Endothelial cell (in vitro differentiated cells): ENCODE measurements around the gene SP5. TPM values are rescaled to one million over a fixed set of nuclear protein-coding genes. Genes with fewer than 3 reads are reported as not detected.

ENCODE experiments used
- DNase-seq: peaks from one replicate; pipeline ENCODE4 v3.0.0; 2021; ENCODE audit warnings: low spot score
- H3K27ac Mint-ChIP-seq: one replicate; pipeline ENCODE4 v1.8.0; 2021; ENCODE audit warnings: mixed read lengths, inconsistent platforms; ENCODE audit not compliant: unreplicated experiment
- H3K27me3 Mint-ChIP-seq: one replicate; pipeline ENCODE4 v1.8.0; 2021; ENCODE audit warnings: mild to moderate bottlenecking, moderate library complexity, mixed read lengths, inconsistent platforms; ENCODE audit not compliant: unreplicated experiment
- H3K36me3 Mint-ChIP-seq: one replicate; pipeline ENCODE4 v1.8.0; 2021; ENCODE audit warnings: mild to moderate bottlenecking, low read depth, mixed read lengths, inconsistent platforms; ENCODE audit not compliant: unreplicated experiment
- H3K4me1 Mint-ChIP-seq: one replicate; pipeline ENCODE4 v1.8.0; 2021; ENCODE audit warnings: mild to moderate bottlenecking, mixed read lengths, inconsistent platforms; ENCODE audit not compliant: unreplicated experiment
- H3K4me3 Mint-ChIP-seq: one replicate; pipeline ENCODE4 v1.8.0; 2021; ENCODE audit warnings: mild to moderate bottlenecking, mixed read lengths, inconsistent platforms; ENCODE audit not compliant: unreplicated experiment
- H3K9me3 Mint-ChIP-seq: one replicate; pipeline ENCODE4 v1.8.0; 2021; ENCODE audit warnings: mixed read lengths, inconsistent platforms; ENCODE audit not compliant: unreplicated experiment
- CTCF ChIP-seq: fragments of 200-600 bp; sonication (generic); IDR thresholded peaks from one replicate; pipeline ENCODE4 v1.5.0; 2021; ENCODE audit warnings: antibody characterized with exemption; ENCODE audit not compliant: unreplicated experiment
- total RNA-seq: library from RNA; stranded (reverse); fragmentation: NEBNext Ultra II Directional; extraction: Animal tissue kit (Norgen Biotek cat#: 25700); gene quantifications from one replicate; pipeline ENCODE4 v1.2.1, GENCODE V29; 2021; ENCODE audit not compliant: unreplicated experiment

SP5 gene
- total RNA-seq, 1 donor from 2014 or later = 9.3 TPM

- Mint-ChIP-seq H3K27me3 (peaks cover 24% of the 10 kb centered on the region), H3K4me3 (peak overlapping the region; percentile 9), H3K27ac (no peak overlapping the region)
These were observed 3.9 kb upstream of the SP5 start for GRCh38 chr2:170711196-170711773.

GRCh38 chr2:170711774-170712652, 3.1 kb upstream of the SP5 start:
- Mint-ChIP-seq H3K27ac (no peak overlapping the region), H3K27me3 (peaks cover 24% of the 10 kb centered on the region), H3K9me3 (no peaks in the 10 kb centered on the region), H3K4me3 (peak overlapping the region; percentile 72), H3K4me1 (peaks cover 23% of the 10 kb centered on the region), H3K36me3 (peaks cover 6% of the 10 kb centered on the region)
- peak; percentile 30 for DNase-seq
- no peak for TF ChIP-seq CTCF

More at GRCh38 chr2:170711196-170711773, 3.9 kb upstream of the SP5 start:
- Mint-ChIP-seq H3K4me1 (peaks cover 23% of the 10 kb centered on the region), H3K36me3 (peaks cover 6% of the 10 kb centered on the region), H3K9me3 (no peaks in the 10 kb centered on the region)
- TF ChIP-seq CTCF = no peak
- DNase-seq = no peak

GRCh38 chr2:170712653-170713542, 2.2 kb upstream of the SP5 start:
- Mint-ChIP-seq H3K36me3 (peaks cover 6% of the 10 kb centered on the region), H3K4me1 (peaks cover 29% of the 10 kb centered on the region), H3K27me3 (peaks cover 26% of the 10 kb centered on the region), H3K9me3 (no peaks in the 10 kb centered on the region), H3K27ac (no peak overlapping the region), H3K4me3 (peak overlapping the region; percentile 59)
- peak; percentile 16 for DNase-seq
- no peak for TF ChIP-seq CTCF

GRCh38 chr2:170713543-170714380, 1.4 kb upstream of the SP5 start:
- peak overlapping the region; percentile 59 for H3K4me3 Mint-ChIP-seq
- DNase-seq = peak; percentile 28
- no peaks in the 10 kb centered on the region for H3K9me3 Mint-ChIP-seq
- no peak for TF ChIP-seq CTCF
- peaks cover 6% of the 10 kb centered on the region for H3K36me3 Mint-ChIP-seq
- peaks cover 25% of the 10 kb centered on the region for H3K4me1 Mint-ChIP-seq
- peaks cover 30% of the 10 kb centered on the region for H3K27me3 Mint-ChIP-seq
- no peak overlapping the region for H3K27ac Mint-ChIP-seq
